Smooth muscle cell (in vitro differentiated cells): Measurements from ENCODE around the gene ARRDC4. TPM values are rescaled to one million over a fixed set of nuclear protein-coding genes. Genes with fewer than 3 reads are reported as not detected.

Experiments used
- DNase-seq: peaks from one replicate; lab custom pipeline; 2025; ENCODE audit not compliant: unreplicated experiment; lab: John Stamatoyannopoulos, UW
- H2AFZ ChIP-seq: fragments of 200-600 bp; sonication (generic); 2 replicates; pipeline ENCODE4 v1.6.0; 2016; ENCODE audit warnings: antibody characterized with exemption, low read depth, mild to moderate bottlenecking
- H3F3A ChIP-seq: fragments of 200-600 bp; sonication (generic); 2 replicates; pipeline ENCODE4 v1.6.0; 2017; ENCODE audit warnings: antibody characterized with exemption, low read depth
- H3K27ac ChIP-seq: fragments of 200-600 bp; sonication (generic); 2 replicates; pipeline ENCODE4 v1.5.1; 2016; ENCODE audit warnings: low read depth, mild to moderate bottlenecking
- H3K27me3 ChIP-seq: fragments of 200-600 bp; sonication (generic); 2 replicates; pipeline ENCODE4 v1.6.1; 2016; ENCODE audit warnings: low read depth, mild to moderate bottlenecking
- H3K36me3 ChIP-seq: fragments of 200-600 bp; sonication (generic); 2 replicates; pipeline ENCODE4 v1.5.1; 2016; ENCODE audit warnings: low read depth
- H3K4me1 ChIP-seq: fragments of 200-600 bp; sonication (generic); 2 replicates; pipeline ENCODE4 v1.5.1; 2016; ENCODE audit warnings: low read depth
- H3K4me2 ChIP-seq: fragments of 200-600 bp; sonication (generic); 2 replicates; pipeline ENCODE4 v1.6.0; 2016; ENCODE audit warnings: mild to moderate bottlenecking
- H3K4me3 ChIP-seq: fragments of 200-600 bp; sonication (generic); 2 replicates; pipeline ENCODE4 v1.5.1; 2016; ENCODE audit warnings: mild to moderate bottlenecking
- H3K79me2 ChIP-seq: fragments of 200-600 bp; sonication (generic); 2 replicates; pipeline ENCODE4 v1.6.0; 2016; ENCODE audit warnings: low read depth, mild to moderate bottlenecking
- H3K9ac ChIP-seq: fragments of 200-600 bp; sonication (generic); 2 replicates; pipeline ENCODE4 v1.6.0; 2016; ENCODE audit warnings: low read depth
- H3K9me3 ChIP-seq: fragments of 200-600 bp; sonication (generic); replicated peaks from 2 replicates; pipeline ENCODE4 v1.5.1; 2016; ENCODE audit warnings: low read depth
- H4K20me1 ChIP-seq: fragments of 200-600 bp; sonication (generic); 2 replicates; pipeline ENCODE4 v1.6.0; 2016; ENCODE audit warnings: low read depth
- CTCF ChIP-seq: fragments of 200-600 bp; sonication (generic); IDR thresholded peaks from 2 replicates; pipeline ENCODE4 v1.5.1; 2017; ENCODE audit warnings: borderline replicate concordance, mild to moderate bottlenecking, antibody characterized with exemption; ENCODE audit not compliant: insufficient read depth, poor library complexity, severe bottlenecking
- whole genome bisulfite sequencing: methylation state at CpG from one replicate; pipeline ENCODE4 v1.1.7; 2016; ENCODE audit warnings: low lambda C conversion rate; 5-methylcytosine and 5-hydroxymethylcytosine counted together
- polyA plus RNA-seq: library from polyadenylated mRNA; unstranded; fragments of >200 nt; fragmentation: Nextera tagmentation; extraction: Ambion mirVana; gene quantifications from 2 replicates; pipeline ENCODE4 v1.2.1, GENCODE V29; 2016
- total RNA-seq: library from RNA; depleted of rRNA; stranded (reverse); fragments of >200 nt; gene quantifications from 2 replicates; pipeline ENCODE4 v1.2.3, GENCODE V29; 2014

ARRDC4 gene
- total and polyA plus RNA-seq, 2 experiments from 2014 or later, result 26.9 to 114 TPM

GRCh38 chr15:97998307-97999071, 38.0 kb downstream of the ARRDC4 start:
- TF ChIP-seq CTCF, result no peak
- Histone ChIP-seq H4K20me1 (no peaks in the 10 kb centered on the region), H3K79me2 (no peaks in the 10 kb centered on the region), H3K4me2 (peak overlapping the region; percentile 49), H3K36me3 (no peaks in the 10 kb centered on the region), H3K27me3 (no peaks in the 10 kb centered on the region), H3F3A (no peaks in the 10 kb centered on the region), H2AFZ (no peak overlapping the region), H3K9ac (no peak overlapping the region), H3K4me1 (no peaks in the 10 kb centered on the region), H3K9me3 (no peaks in the 10 kb centered on the region), H3K4me3 (no peak overlapping the region), H3K27ac (peak overlapping the region; percentile 69)
- WGBS, result 81% methylated on average over 5 of the region's 5 CpGs
- no peak for DNase-seq

DNA sequence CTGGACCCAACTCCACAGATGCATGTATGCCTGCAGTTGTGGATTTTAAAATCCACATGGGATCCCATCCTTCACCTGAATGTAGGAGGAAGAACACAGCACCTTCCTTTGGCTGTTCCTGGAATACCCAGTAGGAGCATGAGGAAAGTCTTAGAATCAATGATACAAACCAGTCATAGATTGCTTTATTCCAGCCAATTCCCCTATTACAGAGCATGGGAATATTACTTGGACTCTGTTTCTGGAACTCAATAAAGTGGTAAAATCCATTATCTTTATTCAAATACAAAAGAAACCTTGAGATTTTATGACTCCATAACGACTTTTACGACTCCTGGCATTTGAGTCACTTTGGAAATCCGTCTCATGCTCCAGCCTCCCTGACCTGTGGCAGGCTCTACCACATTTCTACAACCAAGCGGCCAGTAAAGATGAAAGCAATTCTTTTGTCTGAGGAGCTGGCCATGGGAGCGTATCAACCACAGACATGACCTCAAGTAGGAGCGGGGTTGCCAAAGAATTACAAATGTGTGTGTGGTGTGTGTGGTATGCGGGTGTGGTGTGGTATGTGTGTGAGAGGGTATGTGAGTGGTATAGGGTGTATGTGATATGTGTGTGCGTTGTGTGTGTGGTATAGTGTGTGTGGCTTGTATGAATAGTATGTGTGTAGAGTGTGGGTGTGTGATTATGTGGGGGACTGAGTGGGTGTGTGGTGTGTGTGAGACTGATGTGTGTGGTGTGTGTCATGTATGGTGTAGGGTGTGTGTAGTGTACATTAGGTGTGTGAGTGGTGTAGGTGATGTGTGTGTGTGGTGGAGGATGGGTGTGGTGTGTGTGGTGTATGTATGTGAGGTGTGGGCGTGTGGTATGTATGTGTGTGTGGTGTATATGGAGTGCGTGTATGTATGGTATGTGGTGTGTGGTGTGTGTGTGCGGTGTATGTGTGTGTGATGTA, 40.0 kb downstream of the ARRDC4 start:
- H3K36me3 ChIP-seq, result no peaks in the 10 kb centered on the region
- no peak overlapping the region for H3K4me3 ChIP-seq
- H2AFZ ChIP-seq, result no peak overlapping the region
- no peak for DNase-seq
- no peaks in the 10 kb centered on the region for H3K27me3 ChIP-seq
- no peak overlapping the region for H3K4me2 ChIP-seq
- H4K20me1 ChIP-seq, result no peaks in the 10 kb centered on the region
- 59% methylated on average over 11 of the region's 11 CpGs for WGBS
- no peaks in the 10 kb centered on the region for H3K79me2 ChIP-seq
- peaks cover 7% of the 10 kb centered on the region for H3F3A ChIP-seq
- peak overlapping the region; percentile 49 for H3K27ac ChIP-seq
- H3K4me1 ChIP-seq, result no peaks in the 10 kb centered on the region
- H3K9ac ChIP-seq, result no peak overlapping the region
- no peaks in the 10 kb centered on the region for H3K9me3 ChIP-seq
- no peak for TF ChIP-seq CTCF

DNA sequence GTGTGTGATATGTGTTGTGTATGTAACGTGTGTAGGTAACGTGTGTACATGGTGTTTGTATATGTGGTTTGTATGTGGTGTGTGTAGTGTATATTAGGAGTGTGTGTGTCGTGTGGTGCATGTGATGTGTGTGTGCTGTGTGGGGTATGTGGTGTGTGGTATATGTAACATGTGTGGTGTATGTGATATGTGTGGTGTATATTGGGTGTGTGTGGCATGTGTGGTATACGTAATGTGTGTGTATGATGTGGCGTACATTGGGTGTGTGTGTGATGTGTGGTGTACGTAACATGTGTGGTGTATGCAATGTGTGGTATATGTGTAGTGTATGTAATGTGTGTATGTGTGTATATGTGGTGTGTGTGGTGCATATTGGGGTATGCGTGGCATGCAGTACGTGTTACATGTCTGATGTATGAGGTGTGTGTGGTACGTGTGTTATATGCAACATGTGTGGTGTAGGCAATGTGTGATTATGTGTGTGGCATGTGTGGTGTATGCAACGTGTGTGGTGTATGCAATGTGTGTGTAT, 41.2 kb downstream of the ARRDC4 start:
- 96% methylated on average over 10 of the region's 10 CpGs for WGBS
- Histone ChIP-seq H2AFZ (no peak overlapping the region), H3K79me2 (no peaks in the 10 kb centered on the region), H3K4me1 (no peaks in the 10 kb centered on the region), H3K4me2 (no peak overlapping the region), H3K4me3 (no peak overlapping the region), H3K9ac (no peak overlapping the region), H3F3A (peaks cover 7% of the 10 kb centered on the region), H3K36me3 (no peaks in the 10 kb centered on the region), H3K9me3 (no peaks in the 10 kb centered on the region), H3K27me3 (no peaks in the 10 kb centered on the region), H4K20me1 (no peaks in the 10 kb centered on the region), H3K27ac (no peak overlapping the region)
- no peak for TF ChIP-seq CTCF
- DNase-seq, result no peak
